ENCODE data around the gene TAGAP.
A peak's percentile ranks its signal among the peaks of the same experiment; 100 is the strongest.

TAGAP gene

DNA sequence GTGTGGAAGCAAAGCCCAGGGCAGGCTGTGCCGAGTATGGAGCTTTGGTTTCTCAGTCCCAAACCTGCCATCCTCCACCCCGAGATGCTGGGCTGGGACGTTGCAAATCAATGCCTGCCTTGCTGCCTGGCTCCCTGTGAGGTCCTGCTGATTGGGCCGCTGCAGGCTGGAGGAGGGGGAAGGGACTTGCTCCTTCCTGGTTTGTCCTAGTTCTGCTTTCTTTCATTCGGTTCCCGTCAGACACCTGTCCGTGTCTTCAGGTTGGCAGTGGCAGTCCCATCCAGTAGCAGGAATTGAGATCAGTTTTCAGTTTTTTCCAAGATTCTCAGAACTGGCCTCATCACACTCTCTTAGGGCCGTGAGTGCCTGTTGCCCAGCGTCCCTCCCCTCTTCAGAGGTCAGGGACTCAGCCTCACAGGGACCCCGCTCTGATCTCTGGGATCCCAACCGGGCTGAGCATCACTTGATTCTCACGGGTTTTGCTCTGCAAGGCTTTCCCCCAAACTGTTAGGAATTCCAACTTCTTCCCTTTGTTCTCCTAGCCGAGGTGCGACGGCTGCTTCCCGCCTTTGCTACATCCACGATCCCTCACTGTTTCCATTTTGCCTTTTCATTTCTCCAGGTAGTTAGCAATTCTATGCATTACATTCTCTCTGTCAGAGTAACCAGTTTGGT, 24.2 kb upstream of the TAGAP start:
- DNase-seq: no peak

GRCh38 chr6:159067334-159067733, 22.5 kb upstream of the TAGAP start:
- DNase-seq: no peak

GRCh38 chr6:159066483-159066882, 21.7 kb upstream of the TAGAP start:
- DNase-seq: no peak

- no peak for DNase-seq
Measured at GRCh38 chr6:159065759-159066329, 21.1 kb upstream of the TAGAP start.

GRCh38 chr6:159065091-159065490, 20.3 kb upstream of the TAGAP start:
- DNase-seq: no peak

DNA sequence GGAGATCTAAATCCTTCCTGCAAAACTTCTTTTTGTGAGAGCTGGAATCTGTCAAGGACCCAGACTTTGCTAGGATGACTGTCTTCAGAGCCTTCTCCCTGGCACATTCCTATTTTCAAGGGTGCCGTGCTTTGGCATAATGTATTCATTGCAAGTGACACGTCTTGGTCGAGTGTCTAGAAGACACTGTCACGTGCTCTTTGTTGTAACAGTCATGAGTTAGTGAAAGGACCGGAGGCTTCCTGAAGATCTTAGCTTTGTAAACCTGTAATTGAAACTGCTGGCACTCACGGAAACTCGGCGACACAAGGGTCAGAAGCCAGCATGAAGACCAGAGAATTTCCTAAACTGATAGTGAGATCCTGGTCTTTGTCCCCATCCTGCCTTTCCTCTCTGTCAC, 19.7 kb upstream of the TAGAP start:
- DNase-seq: peak in 1 of 2 donors; percentile 34

DNA sequence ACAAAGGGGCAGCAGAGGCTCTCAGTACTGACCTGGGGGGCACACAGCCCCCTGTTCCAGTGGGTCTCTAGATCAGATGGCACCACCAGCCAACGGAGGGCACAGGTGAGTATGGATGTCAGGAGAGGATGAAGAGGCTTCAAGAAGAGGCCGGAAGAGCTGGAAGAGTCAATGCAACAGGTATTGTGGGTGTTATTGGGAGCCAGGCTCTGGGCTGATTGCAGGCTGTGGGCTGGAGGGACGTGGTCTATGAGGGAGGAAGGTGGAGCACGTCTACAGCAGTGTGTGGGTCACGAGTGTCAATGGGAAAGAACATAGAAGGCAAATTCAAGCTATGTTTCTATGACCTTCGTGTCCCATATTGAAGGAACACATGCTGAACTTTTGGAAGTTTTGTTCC, 18.8 kb upstream of the TAGAP start:
- DNase-seq: no peak

GRCh38 chr6:159062976-159063375, 18.2 kb upstream of the TAGAP start:
- peak; percentile 60 to 80 for DNase-seq

DNA sequence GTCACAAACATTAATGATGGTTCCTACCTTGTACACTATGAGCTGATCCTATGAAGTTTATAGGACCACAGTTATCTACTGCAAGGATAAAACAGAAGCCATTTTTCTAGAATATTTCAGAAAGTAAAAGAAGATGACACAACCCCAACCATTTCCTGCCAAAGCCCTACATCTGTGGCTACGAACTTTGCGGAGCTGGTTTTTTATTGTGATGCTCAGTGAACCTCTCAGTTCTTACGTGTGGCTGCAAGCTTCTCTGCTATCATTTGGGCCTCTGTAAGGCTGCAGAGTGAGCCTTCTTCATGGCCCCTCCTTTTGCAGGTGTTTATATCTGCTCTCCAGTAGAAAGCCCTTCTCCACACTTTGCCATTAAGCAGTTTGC, 17.8 kb upstream of the TAGAP start:
- DNase-seq: peak in 1 of 2 donors; percentile 19

DNA sequence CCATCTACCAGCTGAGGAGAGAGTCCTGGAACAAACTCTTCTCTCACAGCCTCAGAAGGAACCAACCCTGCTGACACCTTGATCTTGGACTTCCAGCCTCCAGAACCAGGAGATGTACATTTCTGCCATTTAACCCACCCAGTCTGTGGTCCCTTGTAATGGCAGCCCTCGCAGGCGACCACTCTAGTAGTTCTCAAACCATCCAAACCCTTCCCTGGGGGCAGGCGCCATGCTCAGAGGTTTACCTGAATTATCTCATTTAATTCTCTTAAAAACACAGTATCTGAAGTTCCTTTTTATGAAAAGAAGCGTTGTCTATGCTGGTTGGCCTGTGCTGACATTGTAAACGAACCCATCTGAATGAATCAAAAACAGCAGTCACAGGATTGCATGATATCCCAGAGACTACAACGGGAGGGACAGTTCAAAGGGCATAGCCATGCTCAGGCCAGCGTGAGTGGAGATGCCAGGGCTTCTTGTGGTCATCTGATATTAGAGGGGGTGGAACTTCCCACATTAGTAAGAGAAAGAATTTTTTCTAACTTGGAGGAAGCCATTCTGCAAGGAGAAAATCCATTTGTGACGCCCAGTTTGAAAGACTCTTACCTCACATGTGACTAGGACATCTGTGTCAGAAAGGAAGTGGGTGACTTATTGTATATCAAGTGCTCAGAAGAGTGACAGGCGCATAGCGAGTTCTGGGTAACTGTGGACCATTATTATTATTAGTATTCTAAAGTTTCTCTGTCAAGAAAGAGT, 17.2 kb upstream of the TAGAP start:
- DNase-seq: peak; percentile 94 to 96

DNA sequence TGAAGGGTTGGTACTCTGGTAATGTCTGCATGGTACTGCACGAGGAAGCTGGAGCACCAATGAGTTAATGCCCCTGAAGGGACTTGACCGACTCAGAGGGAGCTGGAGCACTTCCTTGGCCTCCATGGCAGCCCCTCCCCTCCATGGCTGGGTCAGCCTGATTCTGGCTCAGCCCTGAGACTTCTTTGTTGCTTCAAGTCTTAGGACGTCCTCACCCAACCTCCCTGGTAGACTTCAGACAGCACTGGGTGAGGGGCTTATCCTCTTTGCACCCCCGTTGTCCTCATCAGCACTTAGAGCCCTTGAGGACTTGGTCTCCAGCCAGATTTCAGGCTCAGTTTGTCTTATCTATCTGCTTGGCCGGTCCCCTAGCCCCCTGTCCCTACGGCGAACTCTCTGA, 16.4 kb upstream of the TAGAP start:
- DNase-seq: no peak

GRCh38 chr6:159059885-159060506, 15.2 kb upstream of the TAGAP start:
- DNase-seq: no peak

GRCh38 chr6:159059141-159059540, 14.3 kb upstream of the TAGAP start:
- no peak for DNase-seq

DNA sequence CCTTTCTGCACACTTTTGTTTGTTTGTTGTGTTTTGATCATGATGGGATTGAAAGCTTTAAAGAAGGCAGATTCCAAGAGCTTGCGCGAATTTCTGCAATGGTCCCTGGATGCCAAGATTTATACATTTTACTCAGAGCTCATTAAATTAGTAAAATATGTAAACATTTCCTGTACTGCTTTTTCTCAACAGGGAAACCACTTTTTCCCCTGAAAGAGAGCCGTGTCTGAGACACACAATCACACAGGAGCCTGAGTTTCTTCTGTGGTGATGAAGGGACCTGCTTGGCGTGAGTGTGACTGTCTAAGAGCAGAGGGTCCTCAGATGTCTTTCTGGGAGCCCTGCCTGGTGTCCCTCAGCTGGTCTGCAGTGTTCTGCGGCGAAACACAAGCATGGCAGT, 12.1 kb upstream of the TAGAP start:
- no peak for DNase-seq

DNA sequence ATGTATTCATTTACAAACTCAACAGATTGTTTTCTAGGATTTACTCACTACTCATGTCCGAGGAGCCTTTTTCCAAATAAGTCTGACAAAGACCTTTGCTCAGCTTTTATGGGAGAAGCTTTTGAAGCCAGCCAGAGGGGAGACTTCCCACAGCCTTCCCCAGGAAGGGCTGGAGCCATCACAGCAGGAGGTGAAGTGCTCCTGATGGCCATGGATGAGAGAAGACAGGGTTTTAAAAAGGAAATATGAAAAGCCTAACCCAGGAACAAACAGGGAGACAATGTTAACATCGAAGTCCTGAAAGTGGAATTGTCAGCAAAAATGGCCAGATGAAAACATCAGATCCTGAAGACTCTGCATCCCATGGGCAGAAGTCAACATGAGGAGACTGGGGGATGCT, 11.6 kb upstream of the TAGAP start:
- DNase-seq: no peak

DNA sequence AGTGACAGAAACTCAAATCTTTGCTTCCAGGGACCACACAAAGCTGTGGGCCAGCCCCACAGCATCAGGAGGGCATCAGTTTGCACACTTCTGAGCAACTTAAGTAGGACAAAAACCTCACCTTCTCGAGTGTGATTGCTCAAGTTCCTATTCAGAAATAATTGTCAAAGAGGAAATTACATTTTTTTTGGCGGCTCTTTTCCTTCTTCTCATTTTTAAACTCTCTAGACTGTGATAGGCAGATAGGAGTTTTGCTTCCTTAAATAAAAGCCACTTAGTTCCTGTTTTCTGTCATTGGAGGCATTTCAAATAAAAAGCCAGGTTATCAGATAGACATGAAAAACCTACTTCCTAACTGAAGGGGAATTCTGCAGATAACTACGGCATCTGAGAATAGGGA, 11.2 kb upstream of the TAGAP start:
- DNase-seq: peak; percentile 72 to 95

GRCh38 chr6:159053781-159054398, 9.1 kb upstream of the TAGAP start:
- DNase-seq: peak; percentile 65 to 66

GRCh38 chr6:159052720-159053119, 7.9 kb upstream of the TAGAP start:
- no peak for DNase-seq

- DNase-seq: no peak
Measured at GRCh38 chr6:159047891-159048685, 3.3 kb upstream of the TAGAP start.

GRCh38 chr6:159045801-159046200, 1.0 kb upstream of the TAGAP start:
- DNase-seq: no peak

- DNase-seq: peak; percentile 18 to 24
Measured at GRCh38 chr6:159043947-159044346, 844 bp downstream of the TAGAP start.

DNA sequence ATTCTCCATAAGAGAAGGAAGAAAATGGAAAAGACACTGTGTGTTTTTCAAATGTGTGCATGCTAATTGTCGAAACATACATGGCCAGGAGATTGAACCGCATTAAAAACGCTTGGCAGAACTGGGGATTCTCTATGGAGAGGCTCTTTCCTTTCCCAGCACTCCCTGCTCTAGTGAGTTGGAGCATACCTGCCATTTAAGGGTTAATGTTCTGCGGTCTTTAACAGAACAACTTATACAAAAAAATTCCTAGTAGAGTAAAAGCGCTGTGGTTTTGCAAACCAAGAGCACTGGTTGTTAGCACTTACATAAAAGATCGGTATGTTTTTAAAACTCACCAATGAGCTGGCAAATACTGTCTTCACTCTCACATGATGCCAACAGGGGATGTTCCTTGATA, 1.5 kb downstream of the TAGAP start:
- peak in 1 of 2 donors; percentile 31 for DNase-seq

Data from inflammatory macrophage (primary cell).